WTC11 (cell line): Measurements from ENCODE around the gene DTNBP1.

ENCODE experiments used
- AFF4 ChIP-seq: sonication (generic); formaldehyde crosslinking; IDR thresholded peaks from 2 replicates; pipeline ENCODE4 v1.8.1; 2023; ENCODE audit warnings: mild to moderate bottlenecking, missing genetic modification reagents, borderline replicate concordance
- CBFB ChIP-seq: sonication (generic); formaldehyde crosslinking; IDR thresholded peaks from 2 replicates; pipeline ENCODE4 v1.8.1; 2022; ENCODE audit warnings: mild to moderate bottlenecking, low read depth, missing genetic modification reagents
- ESRRA ChIP-seq: sonication (generic); formaldehyde crosslinking; IDR thresholded peaks from 2 replicates; pipeline ENCODE4 v1.8.1; 2022; ENCODE audit warnings: mild to moderate bottlenecking, missing genetic modification reagents, borderline replicate concordance
- IRF1 ChIP-seq: sonication (generic); formaldehyde crosslinking; IDR thresholded peaks from 2 replicates; pipeline ENCODE4 v1.8.0; 2023; ENCODE audit warnings: missing genetic modification reagents
- JUN ChIP-seq: sonication (generic); formaldehyde crosslinking; IDR thresholded peaks from 2 replicates; pipeline ENCODE4 v1.8.0; 2023; ENCODE audit warnings: mild to moderate bottlenecking, missing genetic modification reagents
- NFYB ChIP-seq: sonication (generic); formaldehyde crosslinking; conservative IDR thresholded peaks from 2 replicates; pipeline ENCODE4 v1.8.0; 2022; ENCODE audit warnings: low read depth, missing genetic modification reagents
- NR2C2 ChIP-seq: sonication (generic); formaldehyde crosslinking; IDR thresholded peaks from 2 replicates; pipeline ENCODE4 v1.8.0; 2022; ENCODE audit warnings: mild to moderate bottlenecking, missing genetic modification reagents
- TCF7 ChIP-seq: sonication (generic); formaldehyde crosslinking; IDR thresholded peaks from 2 replicates; pipeline ENCODE4 v1.8.0; 2022; ENCODE audit warnings: mild to moderate bottlenecking, low read depth, missing genetic modification reagents, moderate library complexity
- TF ChIP-seq, protein P1 (sequence below): sonication (generic); formaldehyde crosslinking; IDR thresholded peaks from 2 replicates; pipeline ENCODE4 v1.8.1; 2022; ENCODE audit warnings: missing genetic modification reagents, borderline replicate concordance
- TF ChIP-seq, protein P2 (sequence below): fragments of 200-600 bp; IDR thresholded peaks from 2 replicates; pipeline ENCODE4 v1.8.0; 2022; ENCODE audit warnings: antibody characterized with exemption
- TF ChIP-seq, protein P3 (sequence below): sonication (generic); formaldehyde crosslinking; IDR thresholded peaks from 2 replicates; pipeline ENCODE4 v1.8.0; 2022; ENCODE audit warnings: mild to moderate bottlenecking, missing genetic modification reagents
- TF ChIP-seq, protein P4 (sequence below): fragments of 250-450 bp; sonication (Bioruptor Pico); IDR thresholded peaks from 2 replicates; pipeline ENCODE4 v2.1.2; 2022; ENCODE audit warnings: mild to moderate bottlenecking, moderate library complexity
- TF ChIP-seq, protein P5 (sequence below): sonication (generic); formaldehyde crosslinking; IDR thresholded peaks from 2 replicates; pipeline ENCODE4 v1.8.0; 2022; ENCODE audit warnings: mild to moderate bottlenecking, missing genetic modification reagents
- TF ChIP-seq, protein P6 (sequence below): sonication (generic); formaldehyde crosslinking; conservative IDR thresholded peaks from 2 replicates; pipeline ENCODE4 v1.8.1; 2023; ENCODE audit warnings: mild to moderate bottlenecking, low read depth, missing genetic modification reagents, moderate library complexity

- TF ChIP-seq, protein P1, sequence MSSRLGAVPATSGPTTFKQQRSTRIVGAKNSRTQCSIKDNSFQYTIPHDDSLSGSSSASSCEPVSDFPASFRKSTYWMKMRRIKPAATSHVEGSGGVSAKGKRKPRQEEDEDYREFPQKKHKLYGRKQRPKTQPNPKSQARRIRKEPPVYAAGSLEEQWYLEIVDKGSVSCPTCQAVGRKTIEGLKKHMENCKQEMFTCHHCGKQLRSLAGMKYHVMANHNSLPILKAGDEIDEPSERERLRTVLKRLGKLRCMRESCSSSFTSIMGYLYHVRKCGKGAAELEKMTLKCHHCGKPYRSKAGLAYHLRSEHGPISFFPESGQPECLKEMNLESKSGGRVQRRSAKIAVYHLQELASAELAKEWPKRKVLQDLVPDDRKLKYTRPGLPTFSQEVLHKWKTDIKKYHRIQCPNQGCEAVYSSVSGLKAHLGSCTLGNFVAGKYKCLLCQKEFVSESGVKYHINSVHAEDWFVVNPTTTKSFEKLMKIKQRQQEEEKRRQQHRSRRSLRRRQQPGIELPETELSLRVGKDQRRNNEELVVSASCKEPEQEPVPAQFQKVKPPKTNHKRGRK (CRISPR knock-in tag), result no peak
- TF ChIP-seq IRF1 (CRISPR knock-in tag) (no peak), NFYB (no peak), AFF4 (CRISPR knock-in tag) (no peak), ESRRA (CRISPR knock-in tag) (no peak), JUN (CRISPR knock-in tag) (no peak), TCF7 (CRISPR knock-in tag) (no peak), CBFB (CRISPR knock-in tag) (no peak), NR2C2 (CRISPR knock-in tag) (no peak)
- TF ChIP-seq, protein P2, sequence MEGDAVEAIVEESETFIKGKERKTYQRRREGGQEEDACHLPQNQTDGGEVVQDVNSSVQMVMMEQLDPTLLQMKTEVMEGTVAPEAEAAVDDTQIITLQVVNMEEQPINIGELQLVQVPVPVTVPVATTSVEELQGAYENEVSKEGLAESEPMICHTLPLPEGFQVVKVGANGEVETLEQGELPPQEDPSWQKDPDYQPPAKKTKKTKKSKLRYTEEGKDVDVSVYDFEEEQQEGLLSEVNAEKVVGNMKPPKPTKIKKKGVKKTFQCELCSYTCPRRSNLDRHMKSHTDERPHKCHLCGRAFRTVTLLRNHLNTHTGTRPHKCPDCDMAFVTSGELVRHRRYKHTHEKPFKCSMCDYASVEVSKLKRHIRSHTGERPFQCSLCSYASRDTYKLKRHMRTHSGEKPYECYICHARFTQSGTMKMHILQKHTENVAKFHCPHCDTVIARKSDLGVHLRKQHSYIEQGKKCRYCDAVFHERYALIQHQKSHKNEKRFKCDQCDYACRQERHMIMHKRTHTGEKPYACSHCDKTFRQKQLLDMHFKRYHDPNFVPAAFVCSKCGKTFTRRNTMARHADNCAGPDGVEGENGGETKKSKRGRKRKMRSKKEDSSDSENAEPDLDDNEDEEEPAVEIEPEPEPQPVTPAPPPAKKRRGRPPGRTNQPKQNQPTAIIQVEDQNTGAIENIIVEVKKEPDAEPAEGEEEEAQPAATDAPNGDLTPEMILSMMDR, result no peak
- TF ChIP-seq, protein P3, sequence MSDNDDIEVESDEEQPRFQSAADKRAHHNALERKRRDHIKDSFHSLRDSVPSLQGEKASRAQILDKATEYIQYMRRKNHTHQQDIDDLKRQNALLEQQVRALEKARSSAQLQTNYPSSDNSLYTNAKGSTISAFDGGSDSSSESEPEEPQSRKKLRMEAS (CRISPR knock-in tag), result no peak
- TF ChIP-seq, protein P4, sequence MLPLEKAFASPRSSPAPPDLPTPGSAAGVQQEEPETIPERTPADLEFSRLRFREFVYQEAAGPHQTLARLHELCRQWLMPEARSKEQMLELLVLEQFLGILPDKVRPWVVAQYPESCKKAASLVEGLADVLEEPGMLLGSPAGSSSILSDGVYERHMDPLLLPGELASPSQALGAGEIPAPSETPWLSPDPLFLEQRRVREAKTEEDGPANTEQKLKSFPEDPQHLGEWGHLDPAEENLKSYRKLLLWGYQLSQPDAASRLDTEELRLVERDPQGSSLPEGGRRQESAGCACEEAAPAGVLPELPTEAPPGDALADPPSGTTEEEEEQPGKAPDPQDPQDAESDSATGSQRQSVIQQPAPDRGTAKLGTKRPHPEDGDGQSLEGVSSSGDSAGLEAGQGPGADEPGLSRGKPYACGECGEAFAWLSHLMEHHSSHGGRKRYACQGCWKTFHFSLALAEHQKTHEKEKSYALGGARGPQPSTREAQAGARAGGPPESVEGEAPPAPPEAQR (CRISPR knock-in tag), result no peak
- TF ChIP-seq, protein P5, sequence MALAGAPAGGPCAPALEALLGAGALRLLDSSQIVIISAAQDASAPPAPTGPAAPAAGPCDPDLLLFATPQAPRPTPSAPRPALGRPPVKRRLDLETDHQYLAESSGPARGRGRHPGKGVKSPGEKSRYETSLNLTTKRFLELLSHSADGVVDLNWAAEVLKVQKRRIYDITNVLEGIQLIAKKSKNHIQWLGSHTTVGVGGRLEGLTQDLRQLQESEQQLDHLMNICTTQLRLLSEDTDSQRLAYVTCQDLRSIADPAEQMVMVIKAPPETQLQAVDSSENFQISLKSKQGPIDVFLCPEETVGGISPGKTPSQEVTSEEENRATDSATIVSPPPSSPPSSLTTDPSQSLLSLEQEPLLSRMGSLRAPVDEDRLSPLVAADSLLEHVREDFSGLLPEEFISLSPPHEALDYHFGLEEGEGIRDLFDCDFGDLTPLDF (CRISPR knock-in tag), result no peak
- TF ChIP-seq, protein P6, sequence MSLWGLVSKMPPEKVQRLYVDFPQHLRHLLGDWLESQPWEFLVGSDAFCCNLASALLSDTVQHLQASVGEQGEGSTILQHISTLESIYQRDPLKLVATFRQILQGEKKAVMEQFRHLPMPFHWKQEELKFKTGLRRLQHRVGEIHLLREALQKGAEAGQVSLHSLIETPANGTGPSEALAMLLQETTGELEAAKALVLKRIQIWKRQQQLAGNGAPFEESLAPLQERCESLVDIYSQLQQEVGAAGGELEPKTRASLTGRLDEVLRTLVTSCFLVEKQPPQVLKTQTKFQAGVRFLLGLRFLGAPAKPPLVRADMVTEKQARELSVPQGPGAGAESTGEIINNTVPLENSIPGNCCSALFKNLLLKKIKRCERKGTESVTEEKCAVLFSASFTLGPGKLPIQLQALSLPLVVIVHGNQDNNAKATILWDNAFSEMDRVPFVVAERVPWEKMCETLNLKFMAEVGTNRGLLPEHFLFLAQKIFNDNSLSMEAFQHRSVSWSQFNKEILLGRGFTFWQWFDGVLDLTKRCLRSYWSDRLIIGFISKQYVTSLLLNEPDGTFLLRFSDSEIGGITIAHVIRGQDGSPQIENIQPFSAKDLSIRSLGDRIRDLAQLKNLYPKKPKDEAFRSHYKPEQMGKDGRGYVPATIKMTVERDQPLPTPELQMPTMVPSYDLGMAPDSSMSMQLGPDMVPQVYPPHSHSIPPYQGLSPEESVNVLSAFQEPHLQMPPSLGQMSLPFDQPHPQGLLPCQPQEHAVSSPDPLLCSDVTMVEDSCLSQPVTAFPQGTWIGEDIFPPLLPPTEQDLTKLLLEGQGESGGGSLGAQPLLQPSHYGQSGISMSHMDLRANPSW (CRISPR knock-in tag), result no peak
These were observed 155.6 kb downstream of the DTNBP1 start for GRCh38 chr6:15507221-15507620.
